Measurements from ENCODE around the gene WDR87.

The WDR87 gene

DNA sequence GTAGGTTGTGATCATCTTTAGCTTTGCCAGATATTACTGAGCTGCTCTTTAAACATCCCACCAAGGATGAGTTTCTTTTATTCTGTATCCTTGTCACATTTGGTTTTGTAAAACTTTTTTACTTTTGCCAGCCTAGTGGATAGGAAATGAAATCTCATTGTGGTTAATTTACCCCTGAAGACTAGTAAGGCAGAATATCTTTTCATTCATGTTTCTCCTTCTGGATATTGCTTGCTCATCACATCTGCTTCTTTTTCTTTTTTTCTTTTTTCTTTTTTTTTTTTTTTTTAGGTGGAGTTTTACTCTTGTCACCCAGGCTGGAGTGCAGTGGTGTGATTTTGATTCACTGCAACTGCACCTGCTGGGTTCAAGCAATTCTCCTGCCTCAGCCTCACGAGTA lies 32.0 kb upstream of the WDR87 start:
- Histone ChIP-seq H3K27ac (ENCODE audit: insufficient read depth in 1 of 2, low read depth in 1 of 2, low read length in 2 of 2, poor library complexity in 1 of 2, severe bottlenecking in 2 of 2) (no peak overlapping the region), H3K9me3 (ENCODE audit: control extremely low read depth in 1 of 5, control insufficient read depth in 4 of 5, insufficient read depth in 2 of 5, low read depth in 1 of 5, low read length in 4 of 5) (peaks cover 0 to 7% (median 5%) of the 10 kb centered on the region in 5 experiments), H3K4me3 (ENCODE audit: control insufficient read depth in 1 of 7, extremely low read depth in 1 of 7, insufficient read depth in 4 of 7, low read depth in 2 of 7, low read length in 6 of 7) (peak overlapping the region in 1 of 7 experiments; percentile 33), H3K27me3 (replicated peaks in 2 of 5; ENCODE audit: control insufficient read depth in 4 of 5, insufficient read depth in 5 of 5, low read length in 4 of 5) (no peaks in the 10 kb centered on the region), H3K4me1 (ENCODE audit: control extremely low read depth in 1 of 4, control insufficient read depth in 4 of 4, insufficient read depth in 4 of 4, low read length in 3 of 4) (peaks cover 0 to 17% (median 15%) of the 10 kb centered on the region in 4 experiments), H3K36me3 (ENCODE audit: control insufficient read depth in 4 of 4, insufficient read depth in 4 of 4, low read length in 3 of 4) (peaks cover 0 to 23% (median 11%) of the 10 kb centered on the region in 4 experiments)
- ChIA-PET POLR2A (no interaction called here), CTCF (interaction anchor here (2.8 kb wide), 1 partner anchor 36 kb away, joined by 7 read pairs; no protein-coding TSS in a partner anchor)
- DNase-seq: peak in 2 of 3 donors; percentile 81 to 84
- WGBS (ENCODE audit: insufficient coverage): no CpG with 5 or more reads among the region's 1 CpG

DNA sequence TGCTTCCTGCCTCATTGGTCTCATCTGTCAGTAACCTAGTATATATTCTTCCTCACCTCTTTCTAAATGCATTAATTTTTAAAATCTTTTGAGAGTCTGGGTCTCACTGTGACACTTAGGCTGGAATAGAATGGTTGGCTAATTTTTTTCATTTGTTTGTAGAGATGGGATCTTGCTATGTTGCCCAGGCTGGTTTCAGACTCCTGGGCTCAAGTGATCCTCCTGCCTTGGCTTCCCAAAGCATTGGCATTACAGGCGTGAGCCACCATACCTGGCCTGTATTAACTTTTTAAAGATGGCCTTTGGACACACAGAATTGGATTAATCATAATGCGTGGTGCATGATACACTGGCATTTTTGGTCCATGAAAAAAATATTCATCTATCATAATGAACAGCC lies 30.5 kb upstream of the WDR87 start:
- DNase-seq: no peak
- peaks cover 0 to 7% (median 5%) of the 10 kb centered on the region in 5 experiments for H3K9me3 ChIP-seq (ENCODE audit: control extremely low read depth in 1 of 5, control insufficient read depth in 4 of 5, insufficient read depth in 2 of 5, low read depth in 1 of 5, low read length in 4 of 5)
- H3K27ac ChIP-seq (ENCODE audit: insufficient read depth in 1 of 2, low read depth in 1 of 2, low read length in 2 of 2, poor library complexity in 1 of 2, severe bottlenecking in 2 of 2): no peak overlapping the region
- ChIA-PET CTCF (no interaction called here), POLR2A (no interaction called here)
- H3K4me3 ChIP-seq (ENCODE audit: control insufficient read depth in 1 of 7, extremely low read depth in 1 of 7, insufficient read depth in 4 of 7, low read depth in 2 of 7, low read length in 6 of 7): no peak overlapping the region
- 100% methylated on average over 1 of the region's 2 CpGs for WGBS (ENCODE audit: insufficient coverage)
- no peaks in the 10 kb centered on the region for H3K27me3 ChIP-seq (replicated peaks in 2 of 5; ENCODE audit: control insufficient read depth in 4 of 5, insufficient read depth in 5 of 5, low read length in 4 of 5)
- H3K36me3 ChIP-seq (ENCODE audit: control insufficient read depth in 4 of 4, insufficient read depth in 4 of 4, low read length in 3 of 4): peaks cover 0 to 19% (median 10%) of the 10 kb centered on the region in 4 experiments
- peaks cover 0 to 32% (median 30%) of the 10 kb centered on the region in 4 experiments for H3K4me1 ChIP-seq (ENCODE audit: control extremely low read depth in 1 of 4, control insufficient read depth in 4 of 4, insufficient read depth in 4 of 4, low read length in 3 of 4)

DNA sequence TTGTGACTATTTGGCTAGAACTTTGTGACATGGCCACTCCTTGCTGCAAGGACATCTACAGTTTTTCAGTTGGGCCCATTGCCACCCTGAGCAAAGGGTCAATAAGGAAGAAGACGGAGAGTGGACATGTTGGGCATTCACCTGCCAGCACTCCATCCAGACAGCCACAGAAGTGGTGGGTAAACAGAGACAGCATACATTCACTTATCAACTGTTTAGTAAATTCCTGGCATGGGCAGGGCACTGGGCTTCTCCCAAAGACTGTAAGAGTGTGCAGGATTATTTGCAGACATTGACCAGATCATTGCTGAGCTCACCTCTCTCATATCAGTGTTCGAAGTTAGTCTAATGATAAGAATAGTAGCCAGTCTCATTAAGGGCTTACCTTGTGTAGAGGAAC lies 29.8 kb upstream of the WDR87 start:
- Histone ChIP-seq H3K9me3 (ENCODE audit: control extremely low read depth in 1 of 5, control insufficient read depth in 4 of 5, insufficient read depth in 2 of 5, low read depth in 1 of 5, low read length in 4 of 5) (peaks cover 0 to 7% (median 5%) of the 10 kb centered on the region in 5 experiments), H3K4me3 (ENCODE audit: control insufficient read depth in 1 of 7, extremely low read depth in 1 of 7, insufficient read depth in 4 of 7, low read depth in 2 of 7, low read length in 6 of 7) (no peak overlapping the region), H3K36me3 (ENCODE audit: control insufficient read depth in 4 of 4, insufficient read depth in 4 of 4, low read length in 3 of 4) (peaks cover 0 to 19% (median 8%) of the 10 kb centered on the region in 4 experiments), H3K27ac (ENCODE audit: insufficient read depth in 1 of 2, low read depth in 1 of 2, low read length in 2 of 2, poor library complexity in 1 of 2, severe bottlenecking in 2 of 2) (no peak overlapping the region), H3K4me1 (ENCODE audit: control extremely low read depth in 1 of 4, control insufficient read depth in 4 of 4, insufficient read depth in 4 of 4, low read length in 3 of 4) (peaks cover 3 to 39% (median 37%) of the 10 kb centered on the region in 4 experiments), H3K27me3 (replicated peaks in 2 of 5; ENCODE audit: control insufficient read depth in 4 of 5, insufficient read depth in 5 of 5, low read length in 4 of 5) (no peaks in the 10 kb centered on the region)
- no CpG with 5 or more reads among the region's 2 CpGs for WGBS (ENCODE audit: insufficient coverage)
- DNase-seq: no peak
- CTCF ChIA-PET: no interaction called here
- POLR2A ChIA-PET: no interaction called here

DNA sequence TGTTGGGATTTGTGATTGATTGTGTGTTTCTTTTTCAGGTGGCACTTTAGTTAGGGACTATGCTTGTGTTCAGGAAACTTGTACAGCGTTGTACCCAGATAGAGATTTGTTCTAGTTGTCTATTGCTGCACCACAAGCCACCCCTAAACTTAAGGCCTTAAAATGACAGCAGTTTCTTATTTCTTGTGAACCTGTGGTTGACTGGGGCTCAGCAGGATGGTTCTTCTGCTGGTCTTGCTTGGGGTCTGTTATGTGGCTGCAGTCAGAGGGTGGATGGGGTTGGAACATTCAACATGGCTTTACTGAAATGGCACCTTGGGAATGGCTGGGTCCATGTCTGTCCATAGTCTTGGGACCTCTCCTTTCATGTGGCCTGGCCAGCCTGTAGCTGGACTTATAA lies 28.9 kb upstream of the WDR87 start:
- Histone ChIP-seq H3K27ac (ENCODE audit: insufficient read depth in 1 of 2, low read depth in 1 of 2, low read length in 2 of 2, poor library complexity in 1 of 2, severe bottlenecking in 2 of 2) (no peak overlapping the region), H3K9me3 (ENCODE audit: control extremely low read depth in 1 of 5, control insufficient read depth in 4 of 5, insufficient read depth in 2 of 5, low read depth in 1 of 5, low read length in 4 of 5) (peaks cover 0 to 7% (median 5%) of the 10 kb centered on the region in 5 experiments), H3K4me3 (ENCODE audit: control insufficient read depth in 1 of 7, extremely low read depth in 1 of 7, insufficient read depth in 4 of 7, low read depth in 2 of 7, low read length in 6 of 7) (no peak overlapping the region), H3K36me3 (ENCODE audit: control insufficient read depth in 4 of 4, insufficient read depth in 4 of 4, low read length in 3 of 4) (peaks cover 0 to 19% (median 8%) of the 10 kb centered on the region in 4 experiments), H3K27me3 (replicated peaks in 2 of 5; ENCODE audit: control insufficient read depth in 4 of 5, insufficient read depth in 5 of 5, low read length in 4 of 5) (no peaks in the 10 kb centered on the region), H3K4me1 (ENCODE audit: control extremely low read depth in 1 of 4, control insufficient read depth in 4 of 4, insufficient read depth in 4 of 4, low read length in 3 of 4) (peaks cover 3 to 47% (median 42%) of the 10 kb centered on the region in 4 experiments)
- ChIA-PET POLR2A (no interaction called here), CTCF (no interaction called here)
- no CpG with 5 or more reads among the region's 1 CpG for WGBS (ENCODE audit: insufficient coverage)
- DNase-seq: no peak

DNA sequence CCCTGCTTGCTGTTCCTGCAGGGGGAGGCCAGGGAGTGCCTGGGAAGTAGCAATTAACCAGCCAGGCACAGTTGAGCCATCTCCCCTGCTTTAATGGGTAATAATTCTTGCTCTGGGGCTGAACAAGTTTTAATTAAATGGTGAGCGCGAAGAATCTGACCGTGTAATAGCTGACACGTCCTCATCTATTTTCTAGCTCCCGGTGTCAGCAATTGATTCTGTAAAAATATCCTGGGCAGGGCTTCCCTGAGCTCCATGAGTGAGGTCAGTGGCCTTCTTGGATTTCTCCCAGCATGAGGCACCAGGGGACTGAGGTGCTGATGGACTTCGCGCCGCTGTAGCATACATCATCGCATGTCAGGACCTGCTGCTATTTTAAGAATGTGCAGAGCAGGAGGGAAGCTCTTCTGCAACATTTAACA lies 27.6 kb upstream of the WDR87 start:
- DNase-seq: no peak
- Histone ChIP-seq H3K27me3 (replicated peaks in 2 of 5; ENCODE audit: control insufficient read depth in 4 of 5, insufficient read depth in 5 of 5, low read length in 4 of 5) (no peaks in the 10 kb centered on the region), H3K27ac (ENCODE audit: insufficient read depth in 1 of 2, low read depth in 1 of 2, low read length in 2 of 2, poor library complexity in 1 of 2, severe bottlenecking in 2 of 2) (no peak overlapping the region), H3K4me1 (ENCODE audit: control extremely low read depth in 1 of 4, control insufficient read depth in 4 of 4, insufficient read depth in 4 of 4, low read length in 3 of 4) (peaks cover 7 to 56% (median 50%) of the 10 kb centered on the region in 4 experiments), H3K9me3 (ENCODE audit: control extremely low read depth in 1 of 5, control insufficient read depth in 4 of 5, insufficient read depth in 2 of 5, low read depth in 1 of 5, low read length in 4 of 5) (peaks cover 0 to 7% (median 5%) of the 10 kb centered on the region in 5 experiments), H3K4me3 (ENCODE audit: control insufficient read depth in 1 of 7, extremely low read depth in 1 of 7, insufficient read depth in 4 of 7, low read depth in 2 of 7, low read length in 6 of 7) (peak overlapping the region in 1 of 7 experiments; percentile 69), H3K36me3 (ENCODE audit: control insufficient read depth in 4 of 4, insufficient read depth in 4 of 4, low read length in 3 of 4) (peaks cover 0 to 14% (median 8%) of the 10 kb centered on the region in 4 experiments)
- CTCF ChIA-PET: interaction anchor here (2.4 to 3.5 kb wide), 2 partner anchors 11 to 32 kb away, joined by 12 to 16 read pairs; no protein-coding TSS in a partner anchor
- POLR2A ChIA-PET: no interaction called here
- 95% methylated on average over 7 of the region's 9 CpGs for WGBS (ENCODE audit: insufficient coverage)

DNA sequence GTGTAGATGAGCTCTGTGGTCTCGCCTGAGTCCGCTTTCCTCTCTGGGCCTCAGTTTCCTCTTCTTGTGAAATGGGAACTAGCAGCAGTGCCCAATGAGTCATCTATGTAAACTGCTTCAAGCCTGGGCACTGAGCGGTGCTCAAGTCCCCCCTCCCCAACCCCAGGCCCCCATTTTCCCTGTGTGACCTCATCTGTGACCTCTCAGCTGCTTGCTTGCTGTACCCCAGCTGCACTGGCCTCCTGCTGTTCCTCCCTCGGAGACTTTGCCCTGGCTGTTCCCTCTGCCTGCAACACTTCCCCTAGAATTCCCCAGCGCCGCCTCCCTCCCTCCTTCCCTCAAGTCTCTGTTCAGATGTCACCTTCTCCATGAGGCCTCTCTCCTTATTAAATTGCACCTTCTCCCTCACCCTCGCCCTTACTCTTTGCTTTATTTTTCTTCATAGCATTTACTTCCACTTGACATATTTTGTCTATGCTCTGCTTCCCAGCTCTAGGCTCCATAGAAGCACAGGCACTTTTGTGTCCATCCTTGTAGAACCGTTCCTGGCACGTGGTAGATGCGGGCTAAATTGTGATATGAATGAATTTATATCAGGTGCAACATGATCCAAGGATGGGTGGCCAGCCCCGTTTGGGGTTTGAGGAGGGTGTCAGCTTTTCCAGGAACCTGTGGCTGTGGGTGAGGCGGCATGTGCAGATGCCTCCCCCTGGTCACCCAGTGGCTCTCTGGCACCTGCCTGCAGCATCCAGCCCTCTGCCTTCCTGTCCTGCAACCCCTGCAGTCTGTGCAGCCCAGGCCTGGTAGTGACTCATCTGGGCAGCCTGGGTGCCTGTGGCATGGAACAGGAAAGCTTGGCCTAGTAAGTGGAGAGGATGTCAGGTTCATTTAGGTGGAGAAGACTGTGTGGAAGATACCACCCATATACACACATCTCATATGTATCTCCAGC lies 26.9 kb upstream of the WDR87 start:
- Histone ChIP-seq H3K27ac (ENCODE audit: insufficient read depth in 1 of 2, low read depth in 1 of 2, low read length in 2 of 2, poor library complexity in 1 of 2, severe bottlenecking in 2 of 2) (peak overlapping the region in 1 of 2 experiments; percentile 84), H3K4me3 (ENCODE audit: control insufficient read depth in 1 of 7, extremely low read depth in 1 of 7, insufficient read depth in 4 of 7, low read depth in 2 of 7, low read length in 6 of 7) (peak overlapping the region in 4 of 7 experiments; percentile 51 to 73 (median 62)), H3K9me3 (ENCODE audit: control extremely low read depth in 1 of 5, control insufficient read depth in 4 of 5, insufficient read depth in 2 of 5, low read depth in 1 of 5, low read length in 4 of 5) (peaks cover 0 to 7% (median 5%) of the 10 kb centered on the region in 5 experiments), H3K27me3 (replicated peaks in 2 of 5; ENCODE audit: control insufficient read depth in 4 of 5, insufficient read depth in 5 of 5, low read length in 4 of 5) (no peaks in the 10 kb centered on the region), H3K4me1 (ENCODE audit: control extremely low read depth in 1 of 4, control insufficient read depth in 4 of 4, insufficient read depth in 4 of 4, low read length in 3 of 4) (peaks cover 10 to 62% (median 55%) of the 10 kb centered on the region in 4 experiments), H3K36me3 (ENCODE audit: control insufficient read depth in 4 of 4, insufficient read depth in 4 of 4, low read length in 3 of 4) (peaks cover 0 to 12% (median 8%) of the 10 kb centered on the region in 4 experiments)
- WGBS (ENCODE audit: insufficient coverage): 60% methylated on average over 10 of the region's 12 CpGs
- ChIA-PET CTCF (interaction anchor here (0.8 to 3.5 kb wide), 13 partner anchors 7 to 292 kb away, joined by 3 to 16 read pairs (median 5); partner anchors contain the start of genes SIPA1L3 and WDR87), POLR2A (interaction anchor here (1.2 kb wide), 1 partner anchor 70 kb away, joined by 5 read pairs; no protein-coding TSS in a partner anchor)
- DNase-seq: peak in 2 of 3 donors; percentile 50 to 67

Measured in common myeloid progenitor, CD34-positive (primary cell).